NCI-H146 treated with DMSO at 0.1 percent for 48 hours (cell line): ENCODE results near the gene SP9.

Experiments
- DNase-seq: peaks from one replicate; lab custom pipeline; 2025; ENCODE audit not compliant: unreplicated experiment; lab: John Stamatoyannopoulos, UW

The SP9 gene

GRCh38 chr2:174334781-174335251, at the start of gene SP9:
TSS of gene SP9 (plus strand) at chr2:174334954. CDS start at chr2:174335093, 139 bp downstream.
- DNase-seq: no peak

DNA sequence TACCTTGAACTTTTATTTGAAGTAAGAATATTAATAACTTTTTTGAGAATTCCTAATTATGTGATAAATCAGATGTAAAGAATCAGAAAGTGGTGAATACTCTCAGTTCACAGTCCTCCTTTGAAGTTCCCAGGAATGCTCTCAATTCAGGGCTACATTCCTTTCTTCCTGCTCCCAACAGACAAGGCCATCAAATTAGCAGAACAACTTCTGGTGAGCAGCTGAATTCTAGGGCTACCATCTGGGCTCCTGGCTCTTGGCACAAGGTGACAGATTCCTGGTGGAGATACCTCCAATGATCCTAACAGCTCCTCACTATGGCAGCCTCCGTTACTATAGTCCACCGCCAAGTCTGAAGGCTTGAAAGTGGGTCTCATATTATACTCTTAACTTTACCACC, 48.6 kb upstream of the SP9 start:
- no peak for DNase-seq

- DNase-seq: no peak
Observed at GRCh38 chr2:174292908-174293307, 41.8 kb upstream of the SP9 start.

DNA sequence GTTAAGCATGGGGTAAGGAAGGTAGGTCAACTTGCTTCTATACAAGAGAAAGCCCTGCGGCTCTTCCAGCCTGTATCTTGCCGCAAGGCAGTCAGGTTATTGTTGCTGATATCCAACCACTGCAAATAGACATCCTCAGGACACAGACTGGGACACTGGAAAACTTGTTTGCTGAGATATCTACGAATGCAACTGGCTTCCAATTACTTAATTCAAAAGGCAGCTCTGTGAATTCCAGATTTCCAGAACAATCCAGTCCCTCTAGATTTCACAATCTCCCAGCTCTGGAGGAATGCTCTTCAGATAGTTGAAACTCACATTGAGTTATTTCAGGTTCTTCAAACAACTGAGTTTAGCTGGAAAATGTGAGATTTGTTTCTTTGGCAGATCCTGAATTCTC, 34.6 kb upstream of the SP9 start:
- no peak for DNase-seq

- no peak for DNase-seq
Observed at GRCh38 chr2:174312581-174313234, 22.0 kb upstream of the SP9 start.

DNA sequence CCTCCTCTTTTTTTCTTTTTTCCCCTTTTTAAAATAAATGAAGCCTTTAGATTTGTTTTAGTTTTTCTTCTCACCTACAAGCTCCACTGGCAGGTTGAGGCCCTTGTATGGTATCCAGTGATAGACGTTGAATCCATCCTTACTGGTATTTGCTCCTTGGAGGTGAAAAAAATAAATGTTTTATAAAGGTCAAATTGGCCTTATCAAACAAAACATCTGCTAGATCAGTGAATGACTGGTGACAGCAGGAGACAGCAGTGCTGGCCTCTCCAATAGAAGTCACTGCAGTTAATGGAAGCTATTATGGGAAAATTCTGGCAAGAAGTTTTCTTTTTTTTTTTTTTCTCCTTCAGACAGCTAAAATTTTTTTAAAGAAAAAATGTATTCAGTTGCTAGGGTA, 12.6 kb upstream of the SP9 start:
- no peak for DNase-seq

- no peak for DNase-seq
Observed at GRCh38 chr2:174322746-174323145, 12.0 kb upstream of the SP9 start.

- DNase-seq: no peak
Observed at GRCh38 chr2:174324530-174324929, 10.2 kb upstream of the SP9 start.

GRCh38 chr2:174325373-174326160, 9.2 kb upstream of the SP9 start:
- no peak for DNase-seq

GRCh38 chr2:174326161-174327020, 8.4 kb upstream of the SP9 start:
- DNase-seq: peak; percentile 6

- no peak for DNase-seq
Observed at GRCh38 chr2:174327021-174327840, 7.5 kb upstream of the SP9 start.

DNA sequence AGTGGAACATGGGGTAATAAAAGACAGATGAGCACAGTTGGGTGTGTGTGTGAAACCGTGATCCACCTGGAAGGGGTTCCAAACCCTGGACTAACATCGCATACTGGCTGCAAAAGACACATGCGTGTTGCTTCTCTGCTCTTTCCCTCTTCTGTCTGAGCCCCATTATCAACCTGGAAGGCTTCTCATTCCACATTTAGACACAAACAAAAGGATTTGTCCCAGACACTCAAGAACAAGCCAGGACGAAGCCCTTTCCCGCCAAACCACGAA, 7.0 kb upstream of the SP9 start:
- no peak for DNase-seq

- DNase-seq: no peak
Observed at GRCh38 chr2:174328114-174328960, 6.4 kb upstream of the SP9 start.

DNA sequence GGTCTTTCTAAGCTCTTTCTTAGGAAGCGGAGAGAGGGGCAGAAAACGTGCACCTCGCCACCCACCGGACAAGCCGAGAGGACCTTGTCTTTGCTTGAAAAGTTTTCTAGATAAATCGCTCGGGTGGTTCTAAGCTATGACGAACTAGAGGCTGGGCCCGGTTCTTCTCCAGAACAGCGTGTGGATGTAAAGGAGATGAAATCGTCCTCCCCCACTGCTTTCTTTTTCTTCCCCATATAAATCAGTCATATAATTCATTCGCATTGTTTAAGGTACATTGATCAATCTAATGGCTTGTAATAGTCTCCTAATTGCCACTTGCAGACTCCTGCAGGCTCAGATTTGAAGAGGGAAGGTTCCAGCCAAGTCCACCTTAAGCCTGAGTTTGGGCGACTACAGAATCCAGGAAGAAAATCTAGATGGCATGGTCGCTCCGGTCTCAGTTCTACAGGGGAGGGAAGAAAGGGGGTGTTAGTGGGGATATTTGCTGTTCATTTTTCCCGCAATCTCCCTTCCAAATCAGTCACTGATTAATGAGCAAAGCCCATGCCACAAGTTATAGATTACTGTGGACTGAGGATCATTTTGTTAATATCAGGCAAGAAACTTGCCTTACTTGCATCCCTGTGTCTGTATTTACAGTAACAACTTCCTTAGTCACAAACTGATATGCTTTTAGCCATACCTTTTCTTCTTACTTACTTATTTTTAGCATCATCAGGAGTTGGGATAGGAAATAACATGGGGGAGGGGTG, 5.6 kb upstream of the SP9 start:
- no peak for DNase-seq

- no peak for DNase-seq
Observed at GRCh38 chr2:174330945-174331594, 3.7 kb upstream of the SP9 start.

DNA sequence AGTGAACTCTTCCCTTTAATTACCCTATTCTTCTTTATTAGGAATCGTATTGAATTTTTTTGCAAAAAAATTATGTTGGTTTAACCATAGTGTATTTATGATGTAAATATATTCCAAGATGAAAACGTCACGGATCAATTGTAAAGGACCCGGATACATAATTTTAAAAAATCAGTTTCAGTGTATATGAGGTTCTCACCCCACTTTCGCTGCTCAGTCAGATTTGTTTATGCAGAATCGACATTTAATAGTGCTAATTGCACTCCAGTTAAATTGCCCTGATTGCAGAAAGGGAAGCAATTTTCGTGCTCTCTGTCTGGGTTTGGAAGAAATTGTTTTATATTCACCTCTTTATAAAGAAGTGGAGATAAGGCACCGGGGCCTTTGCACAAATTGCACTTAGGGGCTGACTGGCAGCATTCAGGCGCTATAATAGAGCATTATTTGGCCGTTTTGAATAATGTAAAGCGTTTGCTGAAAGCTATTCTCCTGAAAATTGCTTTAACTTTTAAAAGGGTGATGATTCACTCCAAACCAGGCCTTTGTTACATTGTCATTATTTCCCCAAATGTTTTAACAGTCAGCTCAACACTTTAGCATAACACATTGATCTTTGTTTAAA, 3.0 kb upstream of the SP9 start:
- DNase-seq: peak; percentile 13

- DNase-seq: peak; percentile 25
Observed at GRCh38 chr2:174332217-174332963, 2.4 kb upstream of the SP9 start.

- no peak for DNase-seq
Observed at GRCh38 chr2:174333017-174333371, 1.8 kb upstream of the SP9 start.
